ENCODE results near the gene UFSP1.

The UFSP1 gene

GRCh38 chr7:100895956-100896731 is 6.6 kb upstream of the UFSP1 start:
- no peak for DNase-seq (ENCODE audit: low read depth in 3 of 3)

GRCh38 chr7:100895701-100895955 is 6.1 kb upstream of the UFSP1 start, which contains the start of gene ACHE:
TSS of gene ACHE (minus strand) at chr7:100895888. CDS start at chr7:100894232, 1,656 bp downstream.
- DNase-seq (ENCODE audit: low read depth in 3 of 3), result no peak

- DNase-seq (ENCODE audit: low read depth in 3 of 3), result no peak
Observed at GRCh38 chr7:100894860-100895700, 5.6 kb upstream of the UFSP1 start.

GRCh38 chr7:100893910-100894721 is 4.6 kb upstream of the UFSP1 start:
- no peak for DNase-seq (ENCODE audit: low read depth in 3 of 3)

- no peak for DNase-seq (ENCODE audit: low read depth in 3 of 3)
Observed at GRCh38 chr7:100893318-100893895, 3.9 kb upstream of the UFSP1 start.

GRCh38 chr7:100892364-100893317 is 3.1 kb upstream of the UFSP1 start:
- DNase-seq (ENCODE audit: low read depth in 3 of 3), result no peak

GRCh38 chr7:100891568-100892247 is 2.2 kb upstream of the UFSP1 start:
- no peak for DNase-seq (ENCODE audit: low read depth in 3 of 3)

- DNase-seq (ENCODE audit: low read depth in 3 of 3), result no peak
Observed at GRCh38 chr7:100890653-100891567, 1.4 kb upstream of the UFSP1 start.

GRCh38 chr7:100888291-100888987 is 1.1 kb downstream of the UFSP1 start:
- DNase-seq (ENCODE audit: low read depth in 3 of 3), result no peak

- no peak for DNase-seq (ENCODE audit: low read depth in 3 of 3)
Observed at GRCh38 chr7:100887516-100888290, 1.8 kb downstream of the UFSP1 start.

GRCh38 chr7:100886936-100887515 is 2.5 kb downstream of the UFSP1 start:
- no peak for DNase-seq (ENCODE audit: low read depth in 3 of 3)

GRCh38 chr7:100886142-100886935 is 3.2 kb downstream of the UFSP1 start:
- DNase-seq (ENCODE audit: low read depth in 3 of 3), result no peak

GRCh38 chr7:100885440-100886141 is 3.9 kb downstream of the UFSP1 start:
- DNase-seq (ENCODE audit: low read depth in 3 of 3), result no peak

- DNase-seq (ENCODE audit: low read depth in 3 of 3), result no peak
Observed at GRCh38 chr7:100884736-100885439, 4.6 kb downstream of the UFSP1 start.
